Stomach smooth muscle (tissue), 2 donors: Measurements from ENCODE around the gene RMDN3.

Experiments used
- H3K27ac ChIP-seq: one replicate; pipeline ENCODE4 v1.7.0; 2013; ENCODE audit warnings: mild to moderate bottlenecking, low read length, inconsistent platforms
- H3K27me3 ChIP-seq, 2 donors: one replicate each; pipeline ENCODE4 v1.7.0; 2013; ENCODE audit warnings: low read length in 2 of 2; ENCODE audit not compliant: insufficient read depth in 2 of 2, control insufficient read depth in 1 of 2
- H3K36me3 ChIP-seq, 2 donors: one replicate each; pipeline ENCODE4 v1.7.0; 2013; ENCODE audit warnings: low read length in 2 of 2; ENCODE audit not compliant: control insufficient read depth in 2 of 2, insufficient read depth in 2 of 2
- H3K4me1 ChIP-seq: one replicate; pipeline ENCODE4 v1.7.0; 2013; ENCODE audit warnings: low read length; ENCODE audit not compliant: control insufficient read depth, insufficient read depth
- H3K4me3 ChIP-seq, 2 donors: one replicate each; pipeline ENCODE4 v1.7.0; 2013; ENCODE audit warnings: low read length in 2 of 2
- H3K9ac ChIP-seq, 2 donors: one replicate each; pipeline ENCODE4 v1.7.0; 2013; ENCODE audit warnings: low read length in 2 of 2, mild to moderate bottlenecking in 1 of 2
- H3K9me3 ChIP-seq, 2 donors: one replicate each; pipeline ENCODE4 v1.7.0; 2013; ENCODE audit warnings: low read length in 2 of 2; ENCODE audit not compliant: control insufficient read depth in 2 of 2
- donor health status: healthy.
- donor health status: Pancreatic carcinoma.

Gene RMDN3

DNA sequence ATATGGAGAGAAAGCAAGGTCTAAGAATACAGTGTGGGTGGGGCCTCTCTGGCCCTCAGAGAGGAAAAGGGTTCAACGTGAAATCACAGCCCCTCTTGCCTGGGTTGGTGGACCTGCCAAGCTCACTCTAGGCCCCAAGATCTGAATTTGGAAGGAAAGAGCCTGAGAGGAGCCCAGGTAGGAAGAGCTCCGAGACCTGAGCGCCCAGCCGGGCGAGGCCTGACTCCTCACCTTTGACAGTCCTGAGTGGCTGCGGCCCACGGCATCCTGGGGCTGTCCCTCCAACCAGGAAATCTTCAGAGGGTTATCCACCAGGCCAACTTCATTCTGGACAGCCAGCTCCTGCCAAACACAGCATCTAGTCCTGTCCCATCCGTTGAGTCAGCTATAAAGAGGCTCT lies 18.4 kb upstream of the RMDN3 start:
- Histone ChIP-seq H3K27ac (no peak overlapping the region), H3K36me3 (peaks cover 41 to 44% of the 10 kb centered on the region in 2 donors), H3K4me3 (no peak overlapping the region), H3K9ac (no peak overlapping the region), H3K27me3 (no peaks in the 10 kb centered on the region), H3K4me1 (peaks cover 8% of the 10 kb centered on the region), H3K9me3 (no peaks in the 10 kb centered on the region)

DNA sequence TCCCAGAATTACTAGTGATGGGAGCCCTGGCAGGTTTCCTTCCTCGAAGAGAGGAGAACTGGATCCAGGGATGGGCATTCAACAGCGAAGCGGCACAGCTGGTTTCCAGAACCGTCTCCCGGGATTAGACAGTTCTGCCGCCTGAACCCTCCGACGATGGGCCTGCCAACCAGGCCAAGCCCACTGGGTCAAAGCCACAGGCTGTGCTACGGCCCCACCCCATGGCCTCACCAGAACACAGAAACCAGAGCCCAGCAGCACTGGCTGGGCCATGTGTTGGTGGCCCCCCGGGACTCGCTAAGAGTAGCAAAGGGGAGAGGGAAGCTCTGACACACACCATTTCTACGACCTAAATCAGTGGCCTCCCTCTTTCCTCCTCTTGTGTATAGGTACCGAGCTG lies 17.0 kb upstream of the RMDN3 start:
- Histone ChIP-seq H3K36me3 (peaks cover 39 to 40% of the 10 kb centered on the region in 2 donors), H3K4me3 (no peak overlapping the region), H3K9ac (no peak overlapping the region), H3K9me3 (no peaks in the 10 kb centered on the region), H3K4me1 (peaks cover 8% of the 10 kb centered on the region), H3K27me3 (no peaks in the 10 kb centered on the region), H3K27ac (no peak overlapping the region)

- Histone ChIP-seq H3K4me3 (no peak overlapping the region), H3K36me3 (peaks cover 32 to 33% of the 10 kb centered on the region in 2 donors), H3K27ac (no peak overlapping the region), H3K27me3 (no peaks in the 10 kb centered on the region), H3K9ac (no peak overlapping the region), H3K9me3 (no peaks in the 10 kb centered on the region), H3K4me1 (peaks cover 8% of the 10 kb centered on the region)
These were observed 16.2 kb upstream of the RMDN3 start for GRCh38 chr15:40771242-40771641.

GRCh38 chr15:40770147-40770721 lies 15.2 kb upstream of the RMDN3 start:
- H3K27me3 ChIP-seq, result no peaks in the 10 kb centered on the region
- no peak overlapping the region for H3K4me3 ChIP-seq
- H3K9ac ChIP-seq, result no peak overlapping the region
- H3K27ac ChIP-seq, result no peak overlapping the region
- H3K4me1 ChIP-seq, result peaks cover 8% of the 10 kb centered on the region
- H3K9me3 ChIP-seq, result no peaks in the 10 kb centered on the region
- H3K36me3 ChIP-seq, result peaks cover 23 to 25% of the 10 kb centered on the region in 2 donors

GRCh38 chr15:40769274-40770146 lies 14.5 kb upstream of the RMDN3 start, which contains the start of gene C15orf62:
Gene C15orf62, plus strand, starts transcription at chr15:40769980. Its CDS starts 516 bp downstream, at chr15:40770496.
- Histone ChIP-seq H3K27me3 (no peaks in the 10 kb centered on the region), H3K27ac (no peak within 1 kb of the TSS), H3K36me3 (peaks cover 16 to 18% of the 10 kb centered on the region in 2 donors), H3K9ac (no peak within 1 kb of the TSS), H3K9me3 (no peaks in the 10 kb centered on the region), H3K4me3 (no peak within 1 kb of the TSS), H3K4me1 (peaks cover 12% of the 10 kb centered on the region)

- Histone ChIP-seq H3K27me3 (no peaks in the 10 kb centered on the region), H3K9ac (no peak overlapping the region), H3K27ac (no peak overlapping the region), H3K36me3 (peaks cover 10% of the 10 kb centered on the region in 2 donors), H3K4me1 (peaks cover 20% of the 10 kb centered on the region), H3K4me3 (no peak overlapping the region), H3K9me3 (no peaks in the 10 kb centered on the region)
These were observed 13.6 kb upstream of the RMDN3 start for GRCh38 chr15:40768521-40769273.

DNA sequence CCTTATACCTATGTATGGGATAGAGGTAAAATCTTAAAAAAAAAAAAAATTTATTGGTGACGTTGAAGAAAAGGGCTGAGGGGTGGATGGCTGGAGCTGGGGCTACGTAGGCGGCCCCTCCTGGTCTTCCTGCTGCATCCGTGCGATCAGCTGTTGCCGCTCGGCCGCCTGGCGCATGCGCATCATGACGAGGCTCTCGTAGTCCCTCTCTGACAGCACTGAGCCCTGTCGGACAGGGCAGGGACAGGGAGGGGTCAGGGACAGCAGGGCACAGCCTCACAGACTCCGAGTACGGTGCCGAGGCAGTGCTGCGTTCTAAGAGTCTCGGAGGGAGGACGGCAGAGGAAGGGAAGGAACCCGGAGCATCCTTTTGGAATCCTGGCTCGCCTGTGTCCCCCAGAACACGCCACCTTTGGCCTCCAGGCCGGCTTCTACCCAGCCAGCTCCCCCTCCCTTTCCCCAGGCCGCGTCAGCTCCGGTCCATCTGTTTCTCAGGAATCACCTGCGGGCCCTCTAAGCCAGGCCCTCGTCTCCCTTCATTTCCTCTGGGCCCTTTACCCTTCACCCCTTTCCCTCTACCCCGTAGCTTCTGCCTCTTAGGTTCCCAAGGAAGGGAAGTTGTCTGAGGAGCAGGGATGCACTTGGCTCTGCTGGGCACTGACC lies 12.9 kb upstream of the RMDN3 start:
- Histone ChIP-seq H3K9me3 (no peaks in the 10 kb centered on the region), H3K4me3 (no peak overlapping the region), H3K4me1 (peaks cover 28% of the 10 kb centered on the region), H3K9ac (no peak overlapping the region), H3K36me3 (peaks cover 5 to 8% of the 10 kb centered on the region in 2 donors), H3K27ac (no peak overlapping the region), H3K27me3 (no peaks in the 10 kb centered on the region)

DNA sequence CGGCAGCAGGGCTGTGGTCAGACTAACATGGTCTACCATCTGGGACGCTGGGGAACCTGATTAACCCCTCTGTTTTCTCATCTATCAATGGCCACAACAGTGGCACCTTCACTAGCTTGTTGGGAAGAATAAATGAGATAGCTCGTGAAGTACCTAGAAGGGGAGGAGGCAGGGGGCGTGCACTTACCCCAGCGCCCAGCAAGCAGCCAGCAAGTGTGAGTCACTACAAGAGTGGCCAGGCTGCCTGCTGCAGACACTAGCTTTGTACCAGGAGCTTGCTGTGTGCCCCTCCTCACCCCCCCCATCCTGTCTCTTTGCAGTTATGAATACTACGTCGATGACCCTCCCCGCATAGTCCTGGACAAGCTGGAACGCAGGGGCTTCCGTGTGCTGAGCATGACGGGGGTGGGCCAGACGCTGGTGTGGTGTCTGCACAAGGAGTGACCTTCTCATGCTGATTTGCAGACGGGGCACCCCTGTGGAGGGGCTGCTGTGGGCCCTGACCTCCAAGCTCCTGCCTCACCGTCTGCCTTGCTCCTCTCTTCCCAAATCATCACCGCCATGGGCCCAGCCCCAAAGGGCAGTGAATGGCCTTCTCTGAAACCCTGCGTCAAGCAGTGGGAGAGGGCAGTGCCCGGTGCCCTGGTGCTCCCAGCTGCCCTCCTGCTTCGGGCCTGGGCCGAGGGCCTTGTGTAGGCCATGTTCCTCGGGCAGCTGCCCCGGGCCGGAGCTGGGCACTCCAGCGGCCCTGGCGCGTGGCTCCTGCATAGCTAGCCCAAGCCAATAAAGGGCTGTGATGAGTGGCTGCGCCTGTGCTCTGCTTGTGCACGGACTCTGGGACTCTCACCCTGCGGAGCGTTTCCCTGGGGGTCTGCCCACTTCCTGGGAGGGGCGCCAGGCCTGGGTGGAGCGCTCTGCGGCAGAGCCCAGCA lies 12.1 kb upstream of the RMDN3 start:
- Histone ChIP-seq H3K27ac (no peak overlapping the region), H3K27me3 (no peaks in the 10 kb centered on the region), H3K4me3 (no peak overlapping the region), H3K36me3 (peaks cover 2 to 5% of the 10 kb centered on the region in 2 donors), H3K9me3 (no peaks in the 10 kb centered on the region), H3K4me1 (peaks cover 32% of the 10 kb centered on the region), H3K9ac (no peak overlapping the region)

DNA sequence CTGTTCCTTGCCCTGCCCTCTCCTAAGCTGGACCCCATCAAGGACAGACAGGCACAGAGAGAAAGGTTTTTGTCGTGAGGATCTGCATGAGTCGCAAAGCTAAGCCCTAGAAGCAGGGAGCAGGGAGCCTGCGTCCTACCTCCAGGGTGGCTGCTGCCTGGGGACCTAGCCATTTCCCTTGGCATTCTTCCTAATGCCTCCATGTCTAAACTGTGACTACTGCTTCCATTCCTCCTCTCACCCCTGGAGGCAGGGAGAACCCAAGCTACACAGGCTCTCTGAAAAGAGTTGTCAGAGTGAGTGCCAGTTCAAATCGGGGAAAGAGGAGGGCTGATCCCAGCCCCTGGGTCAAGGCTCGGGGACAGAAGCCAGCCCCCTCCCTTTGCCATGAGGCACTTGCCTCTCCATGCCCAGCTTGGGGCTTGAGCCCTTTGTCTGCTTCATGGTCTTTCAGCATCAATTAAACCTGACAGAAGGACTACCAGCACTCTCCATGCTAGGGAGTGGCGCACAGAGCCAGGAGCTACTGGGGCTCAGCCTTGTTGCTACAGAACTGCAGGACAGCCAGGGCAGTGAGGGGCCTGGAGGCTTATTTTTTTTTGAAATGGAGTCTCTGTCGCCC lies 11.3 kb upstream of the RMDN3 start:
- Histone ChIP-seq H3K27ac (no peak overlapping the region), H3K36me3 (peaks cover 0 to 3% of the 10 kb centered on the region in 2 donors), H3K9me3 (no peaks in the 10 kb centered on the region), H3K4me1 (peaks cover 32% of the 10 kb centered on the region), H3K27me3 (no peaks in the 10 kb centered on the region), H3K4me3 (no peak overlapping the region), H3K9ac (no peak overlapping the region)
